Measurements from ENCODE around the gene MAP3K7CL.

MAP3K7CL gene

GRCh38 chr21:29193901-29194300, 63.5 kb downstream of the MAP3K7CL start:
- no peaks in the 10 kb centered on the region for H3K27me3 ChIP-seq (ENCODE audit: insufficient read depth, insufficient read length)
- peaks cover 8% of the 10 kb centered on the region for H3K36me3 ChIP-seq (ENCODE audit: insufficient read depth, insufficient read length, low read length)
- TF ChIP-seq ZNF274 (IDR thresholded peaks at IDR 0.05; ENCODE audit: low read depth, low read length) (no peak), YY1 (IDR thresholded peaks at IDR 0.05; ENCODE audit: insufficient read depth, insufficient read length) (no peak), SUZ12 (IDR thresholded peaks at IDR 0.05; ENCODE audit: extremely low read depth, insufficient read depth, insufficient read length) (no peak)
- H3K9ac ChIP-seq (ENCODE audit: insufficient read length, low read depth): peak overlapping the region; percentile 64
- H3K4me1 ChIP-seq (ENCODE audit: insufficient read depth, insufficient read length): no peaks in the 10 kb centered on the region
- H3K4me3 ChIP-seq (ENCODE audit: insufficient read length, low read depth): peak overlapping the region; percentile 39
- DNase-seq (ENCODE audit: low read depth, low spot score): no peak
- peaks cover 24% of the 10 kb centered on the region for H3K9me3 ChIP-seq (ENCODE audit: insufficient read depth, low read length)

- Histone ChIP-seq H3K4me3 (ENCODE audit: insufficient read length, low read depth) (peak overlapping the region; percentile 39), H3K9ac (ENCODE audit: insufficient read length, low read depth) (peak overlapping the region; percentile 8), H3K4me1 (ENCODE audit: insufficient read depth, insufficient read length) (no peaks in the 10 kb centered on the region), H3K36me3 (ENCODE audit: insufficient read depth, insufficient read length, low read length) (peaks cover 8% of the 10 kb centered on the region), H3K27me3 (ENCODE audit: insufficient read depth, insufficient read length) (no peaks in the 10 kb centered on the region), H3K9me3 (ENCODE audit: insufficient read depth, low read length) (peaks cover 28% of the 10 kb centered on the region)
- DNase-seq (ENCODE audit: low read depth, low spot score): no peak
- TF ChIP-seq YY1 (IDR thresholded peaks at IDR 0.05; ENCODE audit: insufficient read depth, insufficient read length) (no peak), SUZ12 (IDR thresholded peaks at IDR 0.05; ENCODE audit: extremely low read depth, insufficient read depth, insufficient read length) (no peak), ZNF274 (IDR thresholded peaks at IDR 0.05; ENCODE audit: low read depth, low read length) (no peak)
These were observed 63.9 kb downstream of the MAP3K7CL start for GRCh38 chr21:29194342-29194741.

- peak overlapping the region; percentile 39 for H3K4me3 ChIP-seq (ENCODE audit: insufficient read length, low read depth)
- TF ChIP-seq ZNF274 (IDR thresholded peaks at IDR 0.05; ENCODE audit: low read depth, low read length) (no peak), SUZ12 (IDR thresholded peaks at IDR 0.05; ENCODE audit: extremely low read depth, insufficient read depth, insufficient read length) (no peak), YY1 (IDR thresholded peaks at IDR 0.05; ENCODE audit: insufficient read depth, insufficient read length) (no peak)
These were observed 64.4 kb downstream of the MAP3K7CL start for GRCh38 chr21:29194847-29195246.

GRCh38 chr21:29195981-29196669, 65.7 kb downstream of the MAP3K7CL start:
- Histone ChIP-seq H3K4me1 (ENCODE audit: insufficient read depth, insufficient read length) (no peaks in the 10 kb centered on the region), H3K36me3 (ENCODE audit: insufficient read depth, insufficient read length, low read length) (peaks cover 8% of the 10 kb centered on the region), H3K9ac (ENCODE audit: insufficient read length, low read depth) (no peak overlapping the region), H3K27me3 (ENCODE audit: insufficient read depth, insufficient read length) (no peaks in the 10 kb centered on the region), H3K9me3 (ENCODE audit: insufficient read depth, low read length) (peaks cover 44% of the 10 kb centered on the region), H3K4me3 (ENCODE audit: insufficient read length, low read depth) (peak overlapping the region; percentile 1)
- TF ChIP-seq YY1 (IDR thresholded peaks at IDR 0.05; ENCODE audit: insufficient read depth, insufficient read length) (no peak), ZNF274 (IDR thresholded peaks at IDR 0.05; ENCODE audit: low read depth, low read length) (no peak), SUZ12 (IDR thresholded peaks at IDR 0.05; ENCODE audit: extremely low read depth, insufficient read depth, insufficient read length) (no peak)
- DNase-seq (ENCODE audit: low read depth, low spot score): no peak

More at GRCh38 chr21:29194847-29195246, 64.4 kb downstream of the MAP3K7CL start:
- Histone ChIP-seq H3K9ac (ENCODE audit: insufficient read length, low read depth) (peak overlapping the region; percentile 34), H3K4me1 (ENCODE audit: insufficient read depth, insufficient read length) (no peaks in the 10 kb centered on the region), H3K27me3 (ENCODE audit: insufficient read depth, insufficient read length) (no peaks in the 10 kb centered on the region), H3K36me3 (ENCODE audit: insufficient read depth, insufficient read length, low read length) (peaks cover 8% of the 10 kb centered on the region), H3K9me3 (ENCODE audit: insufficient read depth, low read length) (peaks cover 32% of the 10 kb centered on the region)
- peak; percentile 48 for DNase-seq (ENCODE audit: low read depth, low spot score)

- Histone ChIP-seq H3K9me3 (ENCODE audit: insufficient read depth, low read length) (peaks cover 50% of the 10 kb centered on the region), H3K9ac (ENCODE audit: insufficient read length, low read depth) (no peak overlapping the region), H3K36me3 (ENCODE audit: insufficient read depth, insufficient read length, low read length) (peaks cover 8% of the 10 kb centered on the region), H3K4me1 (ENCODE audit: insufficient read depth, insufficient read length) (no peaks in the 10 kb centered on the region), H3K27me3 (ENCODE audit: insufficient read depth, insufficient read length) (no peaks in the 10 kb centered on the region), H3K4me3 (ENCODE audit: insufficient read length, low read depth) (no peak overlapping the region)
- no peak for TF ChIP-seq ZNF274 (IDR thresholded peaks at IDR 0.05; ENCODE audit: low read depth, low read length)
- no peak for TF ChIP-seq YY1 (IDR thresholded peaks at IDR 0.05; ENCODE audit: insufficient read depth, insufficient read length)
- TF ChIP-seq SUZ12 (IDR thresholded peaks at IDR 0.05; ENCODE audit: extremely low read depth, insufficient read depth, insufficient read length): no peak
- DNase-seq (ENCODE audit: low read depth, low spot score): no peak
These were observed 66.3 kb downstream of the MAP3K7CL start for GRCh38 chr21:29196670-29197191.

- Histone ChIP-seq H3K4me3 (ENCODE audit: insufficient read length, low read depth) (no peak overlapping the region), H3K9me3 (ENCODE audit: insufficient read depth, low read length) (peaks cover 57% of the 10 kb centered on the region), H3K4me1 (ENCODE audit: insufficient read depth, insufficient read length) (no peaks in the 10 kb centered on the region), H3K27me3 (ENCODE audit: insufficient read depth, insufficient read length) (no peaks in the 10 kb centered on the region), H3K9ac (ENCODE audit: insufficient read length, low read depth) (no peak overlapping the region), H3K36me3 (ENCODE audit: insufficient read depth, insufficient read length, low read length) (peaks cover 8% of the 10 kb centered on the region)
- DNase-seq (ENCODE audit: low read depth, low spot score): no peak
- TF ChIP-seq YY1 (IDR thresholded peaks at IDR 0.05; ENCODE audit: insufficient read depth, insufficient read length): no peak
- TF ChIP-seq SUZ12 (IDR thresholded peaks at IDR 0.05; ENCODE audit: extremely low read depth, insufficient read depth, insufficient read length): no peak
- no peak for TF ChIP-seq ZNF274 (IDR thresholded peaks at IDR 0.05; ENCODE audit: low read depth, low read length)
These were observed 70.7 kb downstream of the MAP3K7CL start for GRCh38 chr21:29201186-29201585.

- Histone ChIP-seq H3K4me3 (ENCODE audit: insufficient read length, low read depth) (no peak overlapping the region), H3K36me3 (ENCODE audit: insufficient read depth, insufficient read length, low read length) (no peaks in the 10 kb centered on the region), H3K9ac (ENCODE audit: insufficient read length, low read depth) (no peak overlapping the region), H3K9me3 (ENCODE audit: insufficient read depth, low read length) (peaks cover 24% of the 10 kb centered on the region), H3K4me1 (ENCODE audit: insufficient read depth, insufficient read length) (no peaks in the 10 kb centered on the region), H3K27me3 (ENCODE audit: insufficient read depth, insufficient read length) (no peaks in the 10 kb centered on the region)
- TF ChIP-seq YY1 (IDR thresholded peaks at IDR 0.05; ENCODE audit: insufficient read depth, insufficient read length): no peak
- DNase-seq (ENCODE audit: low read depth, low spot score): no peak
These were observed 74.6 kb downstream of the MAP3K7CL start for GRCh38 chr21:29205009-29205408.

Measured in NT2/D1 (cell line).